ENCODE data around the gene CSAD.
"Not testable (repeated sequence)": the region's sequence is repeated elsewhere in the genome, so short reads cannot be mapped to it uniquely, and the experiment has no call there.

Gene CSAD

GRCh38 chr12:53197011-53197640 lies 16.4 kb upstream of the CSAD start:
- DNase-seq = no peak

- no peak for DNase-seq
Observed at GRCh38 chr12:53196486-53196885, 15.8 kb upstream of the CSAD start.

- DNase-seq = no peak
Observed at GRCh38 chr12:53195516-53196420, 15.0 kb upstream of the CSAD start.

- no peak for DNase-seq
Observed at GRCh38 chr12:53194973-53195372, 14.2 kb upstream of the CSAD start.

GRCh38 chr12:53193985-53194716 lies 13.4 kb upstream of the CSAD start:
- DNase-seq = no peak

- DNase-seq = no peak
Observed at GRCh38 chr12:53193040-53193439, 12.3 kb upstream of the CSAD start.

GRCh38 chr12:53192531-53193021 lies 11.9 kb upstream of the CSAD start:
- DNase-seq = no peak

GRCh38 chr12:53191885-53192530 lies 11.3 kb upstream of the CSAD start:
- DNase-seq = no peak

GRCh38 chr12:53191096-53191884 lies 10.6 kb upstream of the CSAD start:
- DNase-seq = no peak

- peak; percentile 77 for DNase-seq
Observed at GRCh38 chr12:53190108-53190729, 9.5 kb upstream of the CSAD start.

- DNase-seq = no peak
Observed at GRCh38 chr12:53187145-53187899, 6.6 kb upstream of the CSAD start.

GRCh38 chr12:53186745-53187144 lies 6.0 kb upstream of the CSAD start:
- no peak for DNase-seq

- no peak for DNase-seq
Observed at GRCh38 chr12:53185582-53186153, 4.9 kb upstream of the CSAD start.

- no peak for DNase-seq
Observed at GRCh38 chr12:53184828-53185227, 4.1 kb upstream of the CSAD start.

GRCh38 chr12:53182903-53183302 lies 2.2 kb upstream of the CSAD start:
- DNase-seq = no peak

- no peak for DNase-seq
Observed at GRCh38 chr12:53181935-53182334, 1.2 kb upstream of the CSAD start.

GRCh38 chr12:53180931-53181645 lies 363 bp upstream of the CSAD start:
- peak; percentile 91 for DNase-seq

- DNase-seq = no peak
Observed at GRCh38 chr12:53179687-53180219, 972 bp downstream of the CSAD start.

GRCh38 chr12:53178803-53179202 lies 1.9 kb downstream of the CSAD start:
- DNase-seq = not testable (repeated sequence)

Data from 8988T (cell line).